OCI-LY7 (cell line): ENCODE measurements around the gene HRH3.

Source experiments
- CTCF ChIP-seq: fragments of 200-600 bp; sonication (generic); conservative IDR thresholded peaks from 2 replicates; pipeline ENCODE4 v1.5.1; 2014; ENCODE audit warnings: mild to moderate bottlenecking, antibody characterized with exemption, low read length, moderate library complexity, mixed read lengths
- EZH2phosphoT487 ChIP-seq: fragments of 200-600 bp; sonication (generic); IDR thresholded peaks from 2 replicates; pipeline ENCODE4 v1.6.1; 2018; ENCODE audit warnings: low read depth, borderline replicate concordance, mild to moderate bottlenecking, mixed run types, antibody characterized with exemption, low read length, moderate library complexity, mixed read lengths

DNA sequence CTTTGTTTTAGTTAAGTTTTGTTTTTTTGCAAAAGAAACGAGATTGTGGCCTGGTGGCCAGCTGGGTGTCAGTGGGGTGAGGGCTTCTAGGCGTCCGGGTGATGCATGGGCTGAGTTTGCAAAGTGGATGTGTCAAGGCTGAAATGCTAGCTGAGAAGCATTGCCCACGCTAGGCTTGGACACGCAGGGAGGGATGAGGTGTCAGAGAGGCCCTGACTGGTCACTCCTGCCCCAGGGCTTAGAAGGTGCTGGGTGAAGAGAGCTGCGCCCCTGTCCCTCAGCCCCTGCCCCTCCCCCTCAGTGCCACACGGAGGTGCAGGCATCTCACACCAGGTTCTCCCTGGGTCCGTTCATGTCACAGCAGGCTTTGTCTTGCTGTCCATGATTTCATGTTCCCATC, 26.4 kb upstream of the HRH3 start:
- TF ChIP-seq CTCF (no peak), EZH2phosphoT487 (no peak)
